ENCODE measurements around the gene PRPF6. TPM values are rescaled to one million over a fixed set of nuclear protein-coding genes. Genes with fewer than 3 reads are reported as not detected.

Gene PRPF6
- polyA plus RNA-seq, 1 donor from 2014 or later: 91.9 TPM

DNA sequence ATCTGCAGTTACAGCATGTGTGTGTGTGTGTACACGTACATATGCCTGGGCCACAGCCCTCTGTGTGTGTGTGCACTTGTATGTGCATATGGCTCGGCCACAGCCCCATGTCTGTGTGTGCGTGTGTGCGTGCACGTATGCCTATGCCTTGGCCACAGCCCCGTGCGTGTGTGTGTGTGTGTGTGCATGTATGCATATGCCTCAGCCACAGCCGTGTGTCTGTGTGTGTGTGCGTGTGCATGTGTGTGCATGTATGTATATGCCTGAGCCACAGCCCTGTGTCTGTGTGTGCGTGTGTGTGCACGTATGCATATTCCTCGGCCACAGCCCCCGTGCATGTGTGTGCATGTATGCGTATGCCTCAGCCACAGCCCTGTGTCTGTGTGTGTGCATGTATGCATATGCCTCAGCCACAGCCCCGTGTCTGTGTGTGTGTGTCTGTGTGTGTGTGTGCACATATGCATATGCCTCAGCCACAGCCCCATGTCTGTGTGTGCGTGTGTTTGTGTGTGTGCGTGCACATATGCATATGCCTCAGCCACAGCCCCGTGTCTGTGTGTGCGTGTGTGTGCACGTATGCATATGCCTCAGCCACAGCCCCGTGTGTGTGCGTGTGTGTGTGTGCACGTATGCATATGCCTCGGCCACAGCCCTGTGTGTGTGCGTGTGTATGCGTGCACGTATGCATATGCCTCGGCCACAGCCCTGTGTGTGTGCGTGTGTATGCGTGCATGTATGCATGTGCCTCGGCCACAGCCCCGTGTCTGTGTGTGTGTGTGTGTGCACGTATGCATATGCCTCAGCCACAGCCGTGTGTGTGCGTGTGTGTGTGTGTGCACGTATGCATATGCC, 40.4 kb downstream of the PRPF6 start:
- H3K4me2 ChIP-seq (ENCODE audit: low read length): no peak overlapping the region
- no peak overlapping the region for H3K9ac ChIP-seq (ENCODE audit: low read length)
- H3K9me3 ChIP-seq (ENCODE audit: low read length): no peaks in the 10 kb centered on the region
- H3K36me3 ChIP-seq (ENCODE audit: insufficient read depth, low read length): no peaks in the 10 kb centered on the region
- no peaks in the 10 kb centered on the region for H4K20me1 ChIP-seq (ENCODE audit: insufficient read depth)
- H3F3A ChIP-seq (ENCODE audit: insufficient read depth, low read length, poor library complexity, severe bottlenecking): no peaks in the 10 kb centered on the region
- no peaks in the 10 kb centered on the region for H3K9me2 ChIP-seq (ENCODE audit: insufficient read depth, low read length)
- TF ChIP-seq EZH2 (IDR thresholded peaks at IDR 0.05; ENCODE audit: borderline replicate concordance, insufficient read depth, low read length, poor library complexity, severe bottlenecking) (no peak), MXI1 (conservative IDR thresholded peaks at IDR 0.05; ENCODE audit: poor library complexity, severe bottlenecking) (no peak), SMC3 (conservative IDR thresholded peaks at IDR 0.05; ENCODE audit: poor library complexity) (no peak), TAF1 (IDR thresholded peaks at IDR 0.05; ENCODE audit: low read depth) (no peak)
- no peak overlapping the region for H2AFZ ChIP-seq (ENCODE audit: low read depth, low read length)
- no peak overlapping the region for H3K27ac ChIP-seq (ENCODE audit: low read length)
- H3K4me3 ChIP-seq (ENCODE audit: low read length): no peak overlapping the region
- H3K27me3 ChIP-seq (ENCODE audit: insufficient read depth, low read depth, low read length): no peaks in the 10 kb centered on the region
- H3K79me2 ChIP-seq (replicated peaks; ENCODE audit: insufficient read depth, low read length): no peaks in the 10 kb centered on the region

DNA sequence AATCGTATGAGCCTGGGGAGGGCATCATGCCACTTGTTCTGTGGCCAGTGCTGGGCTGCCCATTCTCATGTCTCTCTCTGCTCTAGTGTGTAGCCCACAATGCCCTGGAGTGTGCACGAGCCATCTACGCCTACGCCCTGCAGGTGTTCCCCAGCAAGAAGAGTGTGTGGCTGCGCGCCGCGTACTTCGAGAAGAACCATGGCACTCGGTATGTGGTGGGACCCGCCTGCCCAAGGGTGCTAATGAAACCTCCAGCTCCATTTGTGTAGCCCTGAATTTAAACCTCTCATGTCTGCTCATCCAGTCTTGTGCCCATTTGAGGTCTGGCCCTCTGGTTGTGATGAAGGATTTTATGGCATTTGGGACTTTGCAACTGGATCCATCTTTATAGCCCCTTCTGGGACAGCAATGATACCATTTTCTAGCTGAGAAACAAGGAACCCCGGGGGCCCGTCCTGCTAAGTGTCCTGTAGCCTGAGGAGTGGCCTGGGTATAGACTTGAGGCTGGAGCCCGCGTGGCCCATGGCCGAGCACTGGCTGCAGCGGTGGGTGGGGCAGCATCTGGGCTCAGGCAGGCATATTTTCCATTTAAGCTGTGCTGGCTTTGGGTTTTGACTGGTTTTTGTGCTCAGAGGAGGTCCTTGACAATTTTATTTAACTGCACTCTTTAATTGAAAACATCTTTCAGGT, 41.9 kb downstream of the PRPF6 start:
- Histone ChIP-seq H3F3A (ENCODE audit: insufficient read depth, low read length, poor library complexity, severe bottlenecking) (no peaks in the 10 kb centered on the region), H3K4me3 (ENCODE audit: low read length) (no peak overlapping the region), H3K27ac (ENCODE audit: low read length) (no peak overlapping the region), H2AFZ (ENCODE audit: low read depth, low read length) (no peak overlapping the region), H3K9ac (ENCODE audit: low read length) (no peak overlapping the region), H3K9me3 (ENCODE audit: low read length) (no peaks in the 10 kb centered on the region), H3K79me2 (replicated peaks; ENCODE audit: insufficient read depth, low read length) (no peaks in the 10 kb centered on the region), H4K20me1 (ENCODE audit: insufficient read depth) (no peaks in the 10 kb centered on the region), H3K36me3 (ENCODE audit: insufficient read depth, low read length) (peaks cover 8% of the 10 kb centered on the region), H3K9me2 (ENCODE audit: insufficient read depth, low read length) (no peaks in the 10 kb centered on the region), H3K27me3 (ENCODE audit: insufficient read depth, low read depth, low read length) (no peaks in the 10 kb centered on the region), H3K4me2 (ENCODE audit: low read length) (no peak overlapping the region)
- no peak for TF ChIP-seq TAF1 (IDR thresholded peaks at IDR 0.05; ENCODE audit: low read depth)
- no peak for TF ChIP-seq SMC3 (conservative IDR thresholded peaks at IDR 0.05; ENCODE audit: poor library complexity)
- TF ChIP-seq EP300 (conservative IDR thresholded peaks at IDR 0.05; ENCODE audit: poor library complexity, severe bottlenecking): no peak
- TF ChIP-seq, protein P1, sequence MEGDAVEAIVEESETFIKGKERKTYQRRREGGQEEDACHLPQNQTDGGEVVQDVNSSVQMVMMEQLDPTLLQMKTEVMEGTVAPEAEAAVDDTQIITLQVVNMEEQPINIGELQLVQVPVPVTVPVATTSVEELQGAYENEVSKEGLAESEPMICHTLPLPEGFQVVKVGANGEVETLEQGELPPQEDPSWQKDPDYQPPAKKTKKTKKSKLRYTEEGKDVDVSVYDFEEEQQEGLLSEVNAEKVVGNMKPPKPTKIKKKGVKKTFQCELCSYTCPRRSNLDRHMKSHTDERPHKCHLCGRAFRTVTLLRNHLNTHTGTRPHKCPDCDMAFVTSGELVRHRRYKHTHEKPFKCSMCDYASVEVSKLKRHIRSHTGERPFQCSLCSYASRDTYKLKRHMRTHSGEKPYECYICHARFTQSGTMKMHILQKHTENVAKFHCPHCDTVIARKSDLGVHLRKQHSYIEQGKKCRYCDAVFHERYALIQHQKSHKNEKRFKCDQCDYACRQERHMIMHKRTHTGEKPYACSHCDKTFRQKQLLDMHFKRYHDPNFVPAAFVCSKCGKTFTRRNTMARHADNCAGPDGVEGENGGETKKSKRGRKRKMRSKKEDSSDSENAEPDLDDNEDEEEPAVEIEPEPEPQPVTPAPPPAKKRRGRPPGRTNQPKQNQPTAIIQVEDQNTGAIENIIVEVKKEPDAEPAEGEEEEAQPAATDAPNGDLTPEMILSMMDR (IDR thresholded peaks at IDR 0.05; ENCODE audit: poor library complexity, severe bottlenecking): no peak
- TF ChIP-seq MXI1 (conservative IDR thresholded peaks at IDR 0.05; ENCODE audit: poor library complexity, severe bottlenecking): no peak
- no peak for TF ChIP-seq POLR2AphosphoS5 (IDR thresholded peaks at IDR 0.05)
- TF ChIP-seq, protein P2, sequence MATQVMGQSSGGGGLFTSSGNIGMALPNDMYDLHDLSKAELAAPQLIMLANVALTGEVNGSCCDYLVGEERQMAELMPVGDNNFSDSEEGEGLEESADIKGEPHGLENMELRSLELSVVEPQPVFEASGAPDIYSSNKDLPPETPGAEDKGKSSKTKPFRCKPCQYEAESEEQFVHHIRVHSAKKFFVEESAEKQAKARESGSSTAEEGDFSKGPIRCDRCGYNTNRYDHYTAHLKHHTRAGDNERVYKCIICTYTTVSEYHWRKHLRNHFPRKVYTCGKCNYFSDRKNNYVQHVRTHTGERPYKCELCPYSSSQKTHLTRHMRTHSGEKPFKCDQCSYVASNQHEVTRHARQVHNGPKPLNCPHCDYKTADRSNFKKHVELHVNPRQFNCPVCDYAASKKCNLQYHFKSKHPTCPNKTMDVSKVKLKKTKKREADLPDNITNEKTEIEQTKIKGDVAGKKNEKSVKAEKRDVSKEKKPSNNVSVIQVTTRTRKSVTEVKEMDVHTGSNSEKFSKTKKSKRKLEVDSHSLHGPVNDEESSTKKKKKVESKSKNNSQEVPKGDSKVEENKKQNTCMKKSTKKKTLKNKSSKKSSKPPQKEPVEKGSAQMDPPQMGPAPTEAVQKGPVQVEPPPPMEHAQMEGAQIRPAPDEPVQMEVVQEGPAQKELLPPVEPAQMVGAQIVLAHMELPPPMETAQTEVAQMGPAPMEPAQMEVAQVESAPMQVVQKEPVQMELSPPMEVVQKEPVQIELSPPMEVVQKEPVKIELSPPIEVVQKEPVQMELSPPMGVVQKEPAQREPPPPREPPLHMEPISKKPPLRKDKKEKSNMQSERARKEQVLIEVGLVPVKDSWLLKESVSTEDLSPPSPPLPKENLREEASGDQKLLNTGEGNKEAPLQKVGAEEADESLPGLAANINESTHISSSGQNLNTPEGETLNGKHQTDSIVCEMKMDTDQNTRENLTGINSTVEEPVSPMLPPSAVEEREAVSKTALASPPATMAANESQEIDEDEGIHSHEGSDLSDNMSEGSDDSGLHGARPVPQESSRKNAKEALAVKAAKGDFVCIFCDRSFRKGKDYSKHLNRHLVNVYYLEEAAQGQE (IDR thresholded peaks at IDR 0.05; ENCODE audit: borderline replicate concordance): no peak
- no peak for TF ChIP-seq EZH2 (IDR thresholded peaks at IDR 0.05; ENCODE audit: borderline replicate concordance, insufficient read depth, low read length, poor library complexity, severe bottlenecking)
- TF ChIP-seq RAD21 (conservative IDR thresholded peaks at IDR 0.05): no peak
